NCI-H187 treated with DMSO at 0.1 percent for 48 hours (cell line): ENCODE measurements around the gene DDX5.
A peak's percentile ranks its signal among the peaks of the same experiment; 100 is the strongest.
"Not testable (repeated sequence)": the region's sequence is repeated elsewhere in the genome, so short reads cannot be mapped to it uniquely, and the experiment has no call there.

ENCODE experiments used
- DNase-seq: peaks from one replicate; lab custom pipeline; 2025; lab: John Stamatoyannopoulos, UW

Gene DDX5

DNA sequence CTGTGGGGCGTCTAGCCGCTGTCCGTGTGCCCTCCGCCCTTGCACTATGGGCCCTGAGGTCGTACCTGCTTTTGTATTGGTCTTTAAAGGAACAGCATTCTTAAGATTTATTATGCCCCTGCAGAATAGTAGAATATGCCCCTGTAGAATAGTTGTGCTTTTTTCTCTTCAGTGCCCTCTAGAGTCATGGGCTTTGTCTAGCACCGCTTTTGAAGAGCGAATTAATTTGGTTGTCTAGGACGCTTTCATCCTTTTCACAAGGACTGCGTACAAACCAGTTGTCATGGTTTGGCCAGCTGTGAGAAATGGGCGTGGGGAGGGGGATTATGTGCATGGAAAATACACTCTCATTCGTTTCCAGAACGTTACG is 1.3 kb upstream of the DDX5 start:
- DNase-seq = no peak

DNA sequence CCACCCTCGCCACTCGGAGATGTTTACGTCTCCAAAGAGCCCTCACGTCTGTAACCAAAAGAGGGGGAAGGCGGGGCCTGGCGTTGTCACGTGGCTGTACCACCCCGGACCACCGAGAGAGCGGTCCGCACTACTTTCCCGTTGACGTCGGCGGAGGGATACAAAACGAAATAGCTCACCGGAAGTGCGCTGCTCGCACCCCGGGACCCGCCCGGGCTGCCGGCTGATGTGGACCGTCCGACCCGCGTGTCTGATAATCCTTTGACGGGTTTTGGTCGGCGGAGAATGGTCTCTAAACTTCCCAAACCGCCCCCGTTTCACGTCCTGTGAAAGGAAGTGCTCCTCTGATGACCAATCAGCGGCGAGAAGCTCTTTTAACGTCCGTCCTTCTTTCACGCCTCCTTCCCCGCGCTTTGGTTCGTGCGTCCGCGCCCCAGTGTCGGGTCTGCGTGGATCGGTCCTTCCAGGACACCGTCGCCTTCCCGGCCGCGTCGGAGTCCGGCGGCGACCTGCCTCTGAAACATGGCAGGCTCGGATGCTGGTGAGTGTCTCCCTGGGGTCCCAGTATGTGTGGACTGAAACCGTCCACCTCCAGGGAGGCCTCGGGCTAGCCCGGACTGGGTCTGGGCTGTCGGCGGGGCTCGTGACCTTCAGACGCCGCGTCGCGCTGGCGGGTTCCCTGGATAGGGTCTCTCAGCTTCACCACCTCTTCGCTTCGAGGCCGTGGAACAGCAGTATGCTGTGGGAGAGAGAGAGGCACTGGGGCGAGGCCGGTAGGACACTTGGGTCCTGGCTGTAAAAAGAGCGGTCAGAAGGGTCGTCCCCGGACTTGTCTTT is 705 bp upstream of the DDX5 start, which contains the start of gene CEP95:
TSS of gene CEP95 (plus strand) at position 402 of the 837 bp plus-strand sequence. CDS start at position 523, 121 bp downstream.
- peak; percentile 92 for DNase-seq

DNA sequence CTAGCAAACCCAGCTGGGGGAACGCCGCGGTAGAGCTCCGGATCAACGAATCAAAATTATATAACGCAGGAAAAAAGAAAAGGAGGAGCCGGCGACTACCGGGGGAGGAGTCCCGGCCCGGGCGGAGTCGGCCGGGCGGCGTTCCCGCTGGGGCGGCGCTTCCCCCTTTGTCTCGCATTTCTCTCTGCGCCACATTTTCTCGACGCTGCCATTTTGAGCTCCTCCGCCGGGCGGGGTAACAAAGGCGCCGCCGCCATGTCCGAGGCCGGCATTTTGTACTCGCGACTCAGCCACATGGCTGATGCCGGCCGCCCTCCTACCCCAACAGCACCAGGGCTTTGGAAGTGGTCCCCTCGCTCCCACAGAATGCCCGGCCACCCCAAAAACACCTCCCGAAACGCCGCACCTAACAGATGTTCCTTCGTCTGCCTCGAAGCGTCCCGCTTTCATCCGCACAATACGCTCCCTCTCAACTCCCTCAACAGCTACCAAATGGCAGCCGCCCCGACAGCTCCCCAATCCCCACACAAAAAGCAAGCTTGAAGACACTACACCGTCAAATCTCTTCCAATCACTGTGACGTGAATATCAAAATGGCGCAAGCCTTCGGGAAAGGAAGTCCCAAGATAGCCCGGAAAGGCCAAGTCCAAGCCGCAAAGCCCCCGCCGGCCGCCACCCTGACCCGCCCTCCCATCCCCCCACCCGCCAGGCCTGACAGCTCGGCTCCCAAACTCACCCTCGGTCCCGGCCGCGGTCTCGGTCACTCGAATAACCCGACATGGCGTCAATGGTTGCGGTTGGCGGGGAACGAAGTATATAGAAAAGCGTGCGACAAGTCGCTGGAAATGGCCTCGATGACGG is 519 bp downstream of the DDX5 start:
- peak; percentile 10 for DNase-seq

DNA sequence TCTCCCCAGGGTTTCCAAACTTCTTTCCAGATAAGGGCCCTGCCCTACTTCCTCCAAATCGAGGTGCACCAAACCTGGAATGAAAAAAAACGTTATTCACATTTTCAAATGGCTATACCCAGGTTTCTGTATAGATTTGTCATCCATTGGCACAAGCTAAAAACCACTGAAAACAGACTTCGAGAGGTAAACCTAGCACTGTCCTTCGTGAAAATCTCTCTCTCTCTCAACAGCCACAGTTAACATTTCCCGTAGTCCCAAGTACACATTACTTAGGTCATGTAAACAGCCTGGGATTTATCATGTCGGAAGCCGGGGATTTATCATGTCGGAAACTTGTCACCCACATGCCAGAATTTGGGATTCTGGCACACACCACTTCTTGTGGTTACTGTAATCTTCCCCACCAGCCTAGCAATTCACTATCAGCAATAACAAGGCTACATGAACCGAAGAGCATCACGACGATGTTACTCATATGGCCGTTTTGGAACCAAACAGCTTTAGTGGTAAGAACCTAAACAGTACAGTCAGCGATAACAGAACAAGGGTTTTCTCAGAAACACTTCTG is 1.2 kb downstream of the DDX5 start:
- no peak for DNase-seq

DNA sequence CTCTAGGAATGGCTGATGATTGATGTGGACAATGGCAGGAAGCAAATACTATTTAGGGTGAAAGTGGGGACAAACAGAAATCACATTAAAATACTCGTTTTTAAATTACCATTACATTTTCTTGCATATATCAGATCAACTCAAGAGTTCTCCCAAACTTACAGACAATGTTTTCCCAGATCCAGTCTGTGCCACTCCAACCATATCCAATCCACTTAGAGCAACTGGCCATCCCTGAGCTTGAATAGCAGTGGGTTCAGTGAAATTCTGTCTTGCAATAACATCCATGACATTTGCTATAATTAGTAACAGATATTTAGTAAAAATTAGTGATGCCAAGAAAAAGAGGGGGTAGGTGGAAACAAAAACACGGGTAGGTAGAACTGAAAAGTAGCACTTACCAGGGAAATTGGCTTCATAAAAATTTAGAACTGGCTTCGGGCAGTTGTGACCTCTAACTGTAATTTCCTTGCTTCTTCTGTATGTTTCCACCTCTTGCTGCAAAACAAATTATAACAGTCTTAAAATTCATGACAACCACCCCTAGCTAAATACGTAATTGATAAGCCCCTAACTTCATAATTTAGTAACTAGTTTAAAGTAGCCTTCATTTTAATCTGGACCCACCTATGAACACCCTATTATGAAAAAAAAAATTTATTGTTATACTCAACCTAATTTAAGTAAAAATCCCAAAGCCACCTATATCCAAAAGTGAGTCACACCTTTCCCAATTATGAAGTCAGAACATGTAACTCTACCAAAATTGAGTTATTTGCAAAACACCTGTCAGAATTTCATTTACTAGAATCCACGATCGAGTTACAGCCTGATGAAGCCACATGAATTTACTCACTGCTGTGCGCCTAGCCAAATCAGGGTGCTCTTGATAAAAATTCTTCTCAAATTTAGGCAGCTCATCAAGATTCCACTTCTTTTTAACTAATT is 2.0 kb downstream of the DDX5 start:
- DNase-seq = no peak

DNA sequence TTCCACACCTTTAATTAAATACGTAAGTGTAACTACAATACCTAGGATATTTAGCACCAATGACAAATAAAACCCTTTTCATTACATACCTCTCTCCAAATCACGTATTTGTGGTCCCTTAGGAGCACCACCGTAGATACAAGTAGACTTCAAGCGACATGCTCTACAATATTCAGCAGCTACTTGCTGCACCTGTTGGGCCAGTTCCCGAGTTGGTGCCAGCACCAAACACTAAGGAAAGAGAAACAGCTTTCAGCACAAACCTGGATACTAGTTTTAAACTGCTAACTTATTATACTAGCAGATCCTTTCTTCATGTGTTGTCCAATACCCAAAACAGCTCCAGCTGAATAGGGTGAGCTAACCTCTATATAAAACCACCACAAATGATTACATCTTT is 2.7 kb downstream of the DDX5 start:
- DNase-seq = no peak

DNA sequence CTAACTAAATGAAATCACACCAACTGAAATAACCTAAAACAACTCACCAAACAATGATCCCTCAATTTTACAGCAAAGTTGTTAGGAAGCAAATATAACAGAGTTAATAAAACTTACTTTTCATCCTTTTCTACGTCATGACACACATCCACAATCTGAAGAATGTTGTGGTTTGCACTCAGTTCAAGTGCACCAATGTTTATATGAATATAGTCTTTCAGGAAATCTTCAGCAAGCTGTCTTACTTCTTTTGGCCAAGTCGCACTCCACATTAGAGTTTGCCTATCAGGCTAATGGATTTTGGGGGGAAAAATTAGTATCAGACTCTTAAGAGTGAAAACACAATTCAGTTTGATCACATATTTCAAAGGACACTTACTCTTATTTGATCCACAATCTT is 3.3 kb downstream of the DDX5 start:
- no peak for DNase-seq

DNA sequence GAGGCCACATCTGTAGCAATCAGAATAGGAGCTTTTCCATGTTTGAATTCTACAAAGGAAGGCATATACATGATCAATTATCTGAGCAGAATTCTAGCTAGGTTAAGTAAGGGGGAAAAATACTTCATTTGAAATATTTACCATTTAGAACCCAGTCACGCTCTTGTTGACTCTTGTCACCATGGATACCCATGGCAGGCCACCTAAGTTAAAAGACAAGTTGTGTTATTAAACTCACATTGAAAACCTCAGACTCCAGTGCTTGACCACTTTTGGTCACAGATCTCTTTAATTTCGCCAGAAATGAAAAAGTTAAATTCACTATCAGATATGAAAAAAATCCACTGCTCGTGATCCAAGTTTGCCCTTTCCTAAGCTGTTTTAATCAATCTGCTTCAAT is 4.1 kb downstream of the DDX5 start:
- no peak for DNase-seq

DNA sequence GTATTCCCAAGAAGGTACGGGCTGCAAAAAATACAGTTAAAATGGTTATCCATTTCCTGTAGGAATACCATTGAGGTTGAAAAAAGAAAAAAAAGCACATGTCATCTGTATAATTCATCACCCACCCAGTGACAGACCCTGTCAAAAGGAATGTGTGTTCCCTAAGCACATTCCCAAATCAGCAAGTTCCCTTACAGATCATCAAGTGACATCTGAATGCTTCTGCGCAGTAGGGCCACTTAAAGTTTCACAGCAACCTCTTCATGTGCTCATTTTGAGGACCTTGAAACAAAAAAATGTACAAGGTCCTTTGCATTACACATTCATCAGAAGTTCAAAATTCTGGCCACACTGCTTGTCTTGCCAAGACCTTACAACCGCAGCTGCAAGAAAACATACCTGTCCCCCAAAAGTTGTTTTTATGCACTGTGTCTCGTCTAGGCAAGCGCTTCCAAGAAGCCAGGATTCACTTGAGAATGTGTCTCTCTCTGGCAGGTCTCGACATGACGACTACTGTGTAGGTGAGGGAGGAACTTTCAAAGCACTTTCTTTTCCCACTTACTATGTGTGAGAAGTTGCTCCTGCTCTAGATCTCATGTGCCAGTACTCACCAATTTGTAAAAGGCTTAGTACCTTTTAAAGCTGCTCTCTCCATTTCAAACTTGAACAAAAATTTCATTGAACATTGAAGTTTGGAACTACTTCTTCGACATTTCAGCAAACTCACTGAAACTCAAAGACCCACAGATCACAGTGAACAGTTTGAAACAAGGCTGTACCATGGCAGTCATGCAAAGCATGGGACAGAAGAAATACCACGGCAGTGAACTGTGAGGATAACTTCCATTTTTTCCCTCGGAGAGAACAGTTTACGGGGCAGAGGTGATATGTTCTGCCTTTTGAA is 5.0 kb downstream of the DDX5 start:
- no peak for DNase-seq

DNA sequence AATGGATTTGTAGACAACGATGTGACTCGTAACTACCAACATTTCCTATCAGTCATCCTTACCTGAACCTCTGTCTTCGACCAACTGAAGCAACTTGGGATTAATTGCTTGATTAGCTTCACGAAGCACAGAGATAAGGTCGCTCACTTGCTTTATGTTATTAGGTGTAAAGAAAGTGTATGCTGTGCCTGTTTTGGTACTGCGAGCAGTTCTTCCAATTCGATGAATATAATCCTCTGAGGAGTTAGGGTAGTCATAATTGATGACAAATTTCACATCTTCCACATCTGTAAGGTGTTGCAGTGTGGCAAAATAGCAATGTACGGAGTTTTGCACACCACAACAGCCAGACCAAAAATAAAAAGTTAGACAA is 5.6 kb downstream of the DDX5 start:
- DNase-seq = no peak

DNA sequence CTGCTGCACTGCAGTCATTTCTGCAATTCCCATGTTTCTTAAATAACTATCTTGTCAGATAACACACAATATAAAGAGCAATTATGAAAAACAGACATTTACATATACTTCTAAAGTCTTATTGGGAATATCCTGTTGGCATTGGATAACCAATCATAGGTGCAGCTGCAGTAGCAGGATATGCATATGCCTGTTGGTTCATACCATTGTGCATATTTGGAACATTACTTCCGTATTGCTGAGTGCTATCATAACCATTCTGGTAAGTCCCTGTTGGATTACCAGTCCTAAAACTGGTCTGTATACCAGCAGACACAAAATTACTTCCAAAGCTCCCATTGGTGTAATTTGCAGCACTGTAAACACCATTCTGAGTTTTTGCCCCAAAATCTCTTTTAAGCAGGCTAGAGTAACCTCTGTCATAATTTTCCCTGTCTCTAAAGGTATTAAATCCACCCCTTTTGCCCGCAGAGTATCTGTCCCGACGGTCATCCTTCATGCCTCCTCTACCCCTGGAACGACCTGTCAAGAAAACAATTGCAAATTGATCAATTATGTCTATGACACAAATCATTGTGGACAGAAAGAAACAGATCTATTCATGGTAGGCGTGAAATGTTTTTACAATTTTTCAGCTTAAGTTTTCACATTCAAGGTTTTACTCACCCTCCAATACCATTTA is 6.1 kb downstream of the DDX5 start:
- no peak for DNase-seq

DNA sequence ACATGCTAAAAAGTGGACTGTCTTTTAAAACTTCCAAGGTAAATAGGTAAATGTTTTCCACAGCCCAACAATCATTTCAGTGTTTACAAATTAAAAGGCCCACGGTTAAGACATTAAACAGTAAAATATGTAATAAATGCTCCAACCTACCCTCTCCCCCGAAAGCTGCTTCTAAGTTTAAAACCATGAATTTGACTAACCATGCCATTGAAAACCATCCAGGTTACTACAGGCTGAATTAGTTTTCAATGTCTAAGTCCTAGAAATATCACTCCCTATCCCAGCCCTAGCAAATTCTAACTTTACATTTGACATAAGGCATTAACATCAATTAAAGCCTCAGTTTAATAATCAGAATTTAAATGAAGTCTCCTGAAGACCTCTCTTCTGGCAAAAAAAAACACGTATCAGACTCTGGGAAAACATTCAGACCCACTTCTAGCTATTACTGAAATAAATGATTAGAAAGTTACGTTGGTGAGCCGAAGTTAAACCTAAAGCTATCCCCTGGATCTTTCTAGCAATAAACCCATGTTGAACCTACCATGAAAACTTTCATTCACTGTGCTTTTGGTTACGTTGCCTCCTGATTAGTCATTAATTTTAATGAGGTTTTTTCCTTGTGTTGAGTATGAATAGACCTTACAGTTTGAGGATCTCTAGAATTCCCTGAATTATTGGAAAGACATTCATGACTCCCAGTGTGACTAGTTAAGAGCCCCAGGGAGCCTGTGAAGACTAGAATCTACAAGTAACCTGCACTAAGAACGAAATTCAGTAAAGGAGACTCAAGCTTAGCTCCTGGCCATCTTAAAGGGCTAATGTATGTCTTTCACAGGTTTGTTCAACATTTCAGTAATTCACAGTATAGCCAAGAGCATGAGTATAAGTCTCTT is 7.5 kb downstream of the DDX5 start:
- DNase-seq = no peak

DNA sequence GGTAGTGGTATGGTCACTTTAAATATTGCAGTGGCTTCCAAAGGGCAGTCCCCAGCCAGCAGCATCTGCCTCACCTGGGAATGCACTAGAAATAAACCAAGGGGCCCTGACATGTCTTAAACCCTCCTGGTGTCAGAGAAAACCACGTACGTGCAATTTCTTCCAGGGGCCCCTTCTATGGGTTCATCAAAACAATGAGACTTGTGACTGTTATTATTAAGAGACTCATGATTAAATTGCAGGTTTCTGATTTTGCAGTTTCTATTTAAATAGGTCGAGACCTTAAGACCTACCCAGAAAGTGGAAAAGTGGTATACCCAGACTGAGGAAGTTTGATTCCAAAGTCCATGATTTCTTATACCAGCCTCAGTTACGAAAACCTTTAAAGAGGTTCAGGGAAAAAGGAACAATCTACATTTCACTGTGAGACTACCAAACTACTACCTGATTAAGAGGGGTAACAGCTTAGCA is 8.5 kb downstream of the DDX5 start:
- no peak for DNase-seq

DNA sequence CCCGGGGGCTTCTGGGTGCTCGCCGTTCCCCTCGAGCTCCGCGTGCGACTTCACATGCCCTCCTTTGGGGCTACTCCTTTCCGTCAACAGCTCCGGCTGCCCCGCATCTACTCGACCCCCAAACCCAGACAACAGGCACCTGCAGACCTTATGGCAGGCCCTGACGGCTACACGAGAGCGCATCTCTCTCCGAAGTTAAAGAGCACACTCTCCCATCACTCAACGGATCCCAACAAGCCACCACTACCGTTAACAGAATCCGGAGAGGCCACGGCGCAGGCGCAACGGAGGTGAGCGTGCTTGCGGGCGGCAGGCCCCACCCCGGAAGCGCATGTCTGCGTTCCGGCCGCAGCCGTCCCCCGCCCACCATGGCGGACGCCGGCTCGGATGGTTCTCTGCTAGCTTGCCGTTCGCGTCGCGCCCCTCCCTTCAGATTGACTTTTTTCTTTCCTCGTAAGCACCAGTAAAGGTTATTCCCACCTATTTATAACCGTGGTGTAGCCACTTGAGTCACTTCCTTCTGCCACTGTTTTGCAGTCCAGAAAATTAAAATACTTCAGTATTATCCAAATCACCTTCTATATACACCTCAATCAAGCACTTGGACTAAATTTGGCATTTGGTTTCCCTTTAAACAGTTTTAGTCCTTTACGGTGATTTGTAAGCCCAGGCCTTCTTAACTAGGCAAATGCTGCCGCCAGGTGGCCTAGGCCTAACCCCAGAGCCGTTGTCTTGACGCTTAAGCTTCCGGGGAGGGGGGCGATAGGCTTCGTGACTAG is 9.1 kb downstream of the DDX5 start, which contains the start of gene POLG2:
TSS of gene POLG2 (minus strand) at position 269 of the 779 bp plus-strand sequence. CDS start at position 183, 86 bp downstream.
- DNase-seq = peak; percentile 64

DNA sequence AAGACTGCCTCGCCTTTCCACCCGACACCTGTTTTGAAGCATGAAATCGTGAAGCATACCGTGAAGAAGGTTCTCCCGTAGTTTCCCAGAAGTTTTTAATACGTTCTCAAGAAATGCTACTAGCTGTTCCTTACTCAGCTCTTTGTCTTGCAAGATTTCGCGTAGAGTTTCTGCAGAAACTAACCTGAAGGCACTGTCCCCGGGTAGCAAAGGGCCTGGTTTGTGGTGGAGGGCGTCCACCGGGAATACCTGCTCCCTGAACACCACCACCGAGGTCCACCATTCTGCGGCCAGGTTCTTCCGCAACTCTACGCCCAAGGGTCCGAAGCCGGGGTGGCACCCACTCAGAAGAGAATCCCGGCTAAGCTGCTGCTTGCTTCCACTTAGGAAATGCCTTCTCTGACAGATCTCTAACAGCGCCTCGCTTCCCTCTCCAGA is 9.7 kb downstream of the DDX5 start:
- DNase-seq = no peak

DNA sequence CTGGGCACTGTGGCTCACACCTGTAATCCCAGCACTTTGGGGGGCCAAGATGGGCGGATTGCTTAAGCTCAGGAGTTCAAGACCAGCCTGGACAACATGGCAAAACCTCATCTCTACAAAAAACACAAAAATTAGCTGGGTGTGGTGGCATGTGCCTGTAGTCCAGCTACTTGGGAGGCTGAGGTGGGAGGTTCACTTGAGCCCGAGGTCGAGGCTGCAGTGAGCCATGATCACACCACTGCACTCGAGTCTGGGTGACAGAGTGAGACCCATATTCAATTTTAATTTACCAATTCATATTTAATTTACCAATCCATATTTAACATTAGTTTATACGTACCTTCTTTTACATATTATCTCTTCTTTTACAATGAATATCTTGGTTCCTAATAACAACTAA is 10.8 kb downstream of the DDX5 start:
- not testable (repeated sequence) for DNase-seq

DNA sequence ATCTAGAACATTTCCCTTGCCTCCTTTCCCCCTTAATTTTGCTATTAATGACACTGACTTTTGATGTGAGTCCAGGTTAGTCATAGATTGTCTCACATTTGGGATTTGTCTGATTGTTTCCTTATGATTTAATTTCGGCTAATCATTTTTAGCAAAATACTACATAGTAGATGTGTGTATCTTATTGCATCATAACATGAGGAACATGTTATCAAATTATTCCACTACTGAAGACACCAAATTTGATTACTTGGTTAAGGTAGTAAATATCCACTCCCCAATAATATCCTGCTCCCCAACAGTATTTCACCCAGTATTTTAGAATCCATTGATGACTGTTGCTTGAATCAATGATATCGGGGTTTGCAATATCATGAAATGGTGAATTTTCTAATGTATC is 12.0 kb downstream of the DDX5 start:
- no peak for DNase-seq
